Activated CD4-positive, alpha-beta T cell treated with anti-CD3 and anti-CD28 coated beads, Interleukin-2, amount 50 U/mL, for 48 hours (primary cell): Measurements from ENCODE around the gene TEX28.
"Not testable (repeated sequence)": the region's sequence is repeated elsewhere in the genome, so short reads cannot be mapped to it uniquely, and the experiment has no call there.

ENCODE experiments used
- DNase-seq, 2 experiments: peaks; one replicate each; pipeline ENCODE4 v3.0.0-alpha.2; 2020

TEX28 gene

GRCh38 chrX:154294791-154295574 is at the start of gene TEX28:
Gene TEX28, minus strand, starts transcription at chrX:154295124. Its CDS starts 3,007 bp downstream, at chrX:154292117.
- DNase-seq, result no peak

GRCh38 chrX:154343620-154344019 is 48.7 kb upstream of the TEX28 start:
- not testable (repeated sequence) for DNase-seq

GRCh38 chrX:154343063-154343462 is 48.1 kb upstream of the TEX28 start:
- DNase-seq, result not testable (repeated sequence)

GRCh38 chrX:154341399-154342298 is 46.7 kb upstream of the TEX28 start:
- DNase-seq, result not testable (repeated sequence)

- peak; percentile 52 to 65 for DNase-seq
Observed at GRCh38 chrX:154334496-154334895, 39.6 kb upstream of the TEX28 start.

GRCh38 chrX:154333837-154334271 is 38.9 kb upstream of the TEX28 start:
- no peak for DNase-seq

- no peak for DNase-seq
Observed at GRCh38 chrX:154333116-154333515, 38.2 kb upstream of the TEX28 start.

- no peak for DNase-seq
Observed at GRCh38 chrX:154332561-154332960, 37.6 kb upstream of the TEX28 start.

GRCh38 chrX:154329294-154329693 is 34.4 kb upstream of the TEX28 start:
- DNase-seq, result no peak

- DNase-seq, result no peak
Observed at GRCh38 chrX:154328646-154329045, 33.7 kb upstream of the TEX28 start.

GRCh38 chrX:154327038-154327820 is 32.3 kb upstream of the TEX28 start:
- DNase-seq, result peak in 1 of 2 experiments; percentile 28

GRCh38 chrX:154325541-154325940 is 30.6 kb upstream of the TEX28 start:
- DNase-seq, result no peak

GRCh38 chrX:154323537-154323936 is 28.6 kb upstream of the TEX28 start:
- no peak for DNase-seq

GRCh38 chrX:154322890-154323289 is 28.0 kb upstream of the TEX28 start:
- DNase-seq, result no peak

- DNase-seq, result peak in 1 of 2 experiments; percentile 25
Observed at GRCh38 chrX:154321594-154321993, 26.7 kb upstream of the TEX28 start.

- no peak for DNase-seq
Observed at GRCh38 chrX:154321152-154321551, 26.2 kb upstream of the TEX28 start.

GRCh38 chrX:154320406-154320805 is 25.5 kb upstream of the TEX28 start:
- DNase-seq, result no peak

GRCh38 chrX:154317391-154317995 is 22.6 kb upstream of the TEX28 start:
- no peak for DNase-seq

- DNase-seq, result no peak
Observed at GRCh38 chrX:154315416-154315815, 20.5 kb upstream of the TEX28 start.

- DNase-seq, result peak; percentile 33 to 44
Observed at GRCh38 chrX:154313147-154313546, 18.2 kb upstream of the TEX28 start.

GRCh38 chrX:154312116-154312515 is 17.2 kb upstream of the TEX28 start:
- DNase-seq, result no peak
